K562 (cell line): ENCODE results near the gene LSM4. TPM values are rescaled to one million over a fixed set of nuclear protein-coding genes. Genes with fewer than 3 reads are reported as not detected.
A peak's percentile ranks its signal among the peaks of the same experiment; 100 is the strongest.

Experiments
- ATF1 ChIP-seq, 2 experiments: fragments of 450-650 bp in 1 of 2; IDR thresholded peaks; 2 replicates each; pipeline ENCODE4 v1.6.1; 2016; ENCODE audit warnings: missing compliant biosample characterization in 1 of 2, missing genetic modification characterization in 1 of 2
- CBX5 ChIP-seq: IDR thresholded peaks from 2 replicates; pipeline ENCODE4 v1.6.1; 2014; ENCODE audit warnings: low read depth, borderline replicate concordance
- CC2D1A ChIP-seq: fragments of 450-650 bp; IDR thresholded peaks from 2 replicates; pipeline ENCODE4 v1.6.1; 2017; ENCODE audit warnings: mild to moderate bottlenecking
- EHMT2 ChIP-seq: fragments of 450-650 bp; IDR thresholded peaks from 2 replicates; pipeline ENCODE4 v1.6.1; 2018; ENCODE audit warnings: antibody characterized with exemption
- FOXJ2 ChIP-seq: fragments of 200-800 bp; sonication (Bioruptor generic); IDR thresholded peaks from 2 replicates; pipeline ENCODE4 v1.6.1; 2016; ENCODE audit warnings: missing genetic modification characterization, missing compliant biosample characterization
- GTF2A2 ChIP-seq: IDR thresholded peaks from 2 replicates; pipeline ENCODE4 v1.6.1; 2016; ENCODE audit warnings: mild to moderate bottlenecking, missing genetic modification characterization, missing compliant biosample characterization
- HDAC1 ChIP-seq, 2 experiments: fragments of 450-650 bp; IDR thresholded peaks; 2 replicates each; pipeline ENCODE4 v1.6.1; 2016 to 2017; ENCODE audit warnings: inconsistent platforms in 1 of 2, mild to moderate bottlenecking in 1 of 2, moderate library complexity in 1 of 2
- HIVEP1 ChIP-seq: fragments of 250-450 bp; sonication (Bioruptor Pico); IDR thresholded peaks from 2 replicates; pipeline ENCODE4 v1.4.0; 2020; ENCODE audit warnings: mild to moderate bottlenecking
- NFYB ChIP-seq: IDR thresholded peaks from 2 replicates; pipeline ENCODE4 v1.6.1; 2011; ENCODE audit warnings: mild to moderate bottlenecking, moderate library complexity; ENCODE audit not compliant: insufficient read length; ENCODE audit errors: extremely low read depth
- POLR3A ChIP-seq: IDR thresholded peaks from 2 replicates; pipeline ENCODE4 v1.6.1; 2011; ENCODE audit warnings: borderline replicate concordance, mild to moderate bottlenecking, moderate library complexity; ENCODE audit not compliant: insufficient read length, insufficient read depth; ENCODE audit errors: extremely low read depth
- RFX1 ChIP-seq: fragments of 450-650 bp; IDR thresholded peaks from 2 replicates; pipeline ENCODE4 v1.6.1; 2016; ENCODE audit warnings: mild to moderate bottlenecking, moderate library complexity
- TARDBP ChIP-seq: fragments of 450-650 bp; IDR thresholded peaks from 2 replicates; pipeline ENCODE4 v1.6.1; 2016
- TFAP4 ChIP-seq: sonication (generic); formaldehyde crosslinking; IDR thresholded peaks from 2 replicates; pipeline ENCODE4 v1.8.0; 2022; ENCODE audit warnings: missing genetic modification reagents, mild to moderate bottlenecking, moderate library complexity, borderline replicate concordance
- TOE1 ChIP-seq, 2 experiments: fragments of 450-650 bp in 1 of 2; sonication (generic) in 1 of 2; formaldehyde crosslinking in 1 of 2; IDR thresholded peaks; 2 replicates each; pipeline versions ENCODE4 v1.7.1 to v1.8.0; 2016 to 2022; ENCODE audit warnings: borderline replicate concordance in 2 of 2, mild to moderate bottlenecking in 2 of 2, antibody characterized with exemption in 1 of 2, inconsistent platforms in 1 of 2, low read depth in 1 of 2, missing genetic modification reagents in 1 of 2, moderate library complexity in 1 of 2
- UBTF ChIP-seq, 2 experiments: IDR thresholded peaks; 2 replicates each; pipeline ENCODE4 v1.6.1; 2012; ENCODE audit warnings: improper control_type of control experiment in 2 of 2, low read depth in 2 of 2, low read length in 2 of 2, borderline replicate concordance in 1 of 2
- ZNF175 ChIP-seq: fragments of 200-800 bp; sonication (Bioruptor generic); IDR thresholded peaks from 2 replicates; pipeline ENCODE4 v1.6.1; 2016; ENCODE audit warnings: low read depth, mild to moderate bottlenecking, missing genetic modification characterization, missing compliant biosample characterization
- ZNF263 ChIP-seq: sonication (generic); formaldehyde crosslinking; IDR thresholded peaks from 2 replicates; pipeline ENCODE4 v1.8.0; 2022; ENCODE audit warnings: mild to moderate bottlenecking, missing genetic modification reagents, borderline replicate concordance
- ZNF431 ChIP-seq: sonication (generic); formaldehyde crosslinking; IDR thresholded peaks from 2 replicates; pipeline ENCODE4 v1.8.0; 2022; ENCODE audit warnings: mild to moderate bottlenecking, missing genetic modification reagents
- polyA plus RNA-seq, 8 experiments: library from polyadenylated mRNA; depleted of rRNA in 4 of 8; stranded (reverse) in 5 of 8; unstranded in 3 of 8; fragments of >200 nt; fragmentation: Nextera tagmentation in 2 of 8; fragmentation: Illumina TruSeq in 1 of 8; extraction: Ambion mirVana in 2 of 8; extraction: Trizol in 1 of 8; gene quantifications; 2 replicates each; pipeline versions ENCODE4 v1.2.1 to v1.2.3, GENCODE V29; 2011 to 2014; ENCODE audit warnings: inconsistent platforms in 1 of 8, missing spikeins in 1 of 8
- total RNA-seq, 7 experiments: library from RNA; depleted of rRNA in 6 of 7; stranded (reverse); fragments of >200 nt in 6 of 7; fragmentation: Illumina TruSeq in 2 of 7; extraction: Trizol in 2 of 7; gene quantifications; 2 replicates each; pipeline versions ENCODE4 v1.2.1 to v1.2.3, GENCODE V29; 2011 to 2021; ENCODE audit warnings: low replicate concordance in 1 of 7
- TF ChIP-seq, protein P1 (sequence below), 2 experiments: fragments of 250-450 bp in 1 of 2; fragments of 450-650 bp in 1 of 2; sonication (Bioruptor Pico) in 1 of 2; IDR thresholded peaks; 2 replicates each; pipeline versions ENCODE4 v1.6.1 to v1.8.0; 2016 to 2021; ENCODE audit warnings: mild to moderate bottlenecking in 2 of 2, moderate library complexity in 2 of 2, missing compliant biosample characterization in 1 of 2, missing genetic modification characterization in 1 of 2
- TF ChIP-seq, protein P2 (sequence below), 2 experiments: IDR thresholded peaks; 2 replicates each; pipeline ENCODE4 v1.6.1; 2011; ENCODE audit warnings: borderline replicate concordance in 1 of 2, control low read depth in 1 of 2, low read depth in 1 of 2, low read length in 1 of 2, mild to moderate bottlenecking in 1 of 2, mixed read lengths in 1 of 2, moderate library complexity in 1 of 2; ENCODE audit not compliant: insufficient read depth in 1 of 2, insufficient read length in 1 of 2, poor library complexity in 1 of 2, severe bottlenecking in 1 of 2; ENCODE audit errors: extremely low read depth in 1 of 2

The LSM4 gene
- total and polyA plus RNA-seq, 9 of the 15 experiments (the other 6 are each of a cell fraction or from before 2014, with no cell fraction given): 11.9 to 763 (median 202) TPM

DNA sequence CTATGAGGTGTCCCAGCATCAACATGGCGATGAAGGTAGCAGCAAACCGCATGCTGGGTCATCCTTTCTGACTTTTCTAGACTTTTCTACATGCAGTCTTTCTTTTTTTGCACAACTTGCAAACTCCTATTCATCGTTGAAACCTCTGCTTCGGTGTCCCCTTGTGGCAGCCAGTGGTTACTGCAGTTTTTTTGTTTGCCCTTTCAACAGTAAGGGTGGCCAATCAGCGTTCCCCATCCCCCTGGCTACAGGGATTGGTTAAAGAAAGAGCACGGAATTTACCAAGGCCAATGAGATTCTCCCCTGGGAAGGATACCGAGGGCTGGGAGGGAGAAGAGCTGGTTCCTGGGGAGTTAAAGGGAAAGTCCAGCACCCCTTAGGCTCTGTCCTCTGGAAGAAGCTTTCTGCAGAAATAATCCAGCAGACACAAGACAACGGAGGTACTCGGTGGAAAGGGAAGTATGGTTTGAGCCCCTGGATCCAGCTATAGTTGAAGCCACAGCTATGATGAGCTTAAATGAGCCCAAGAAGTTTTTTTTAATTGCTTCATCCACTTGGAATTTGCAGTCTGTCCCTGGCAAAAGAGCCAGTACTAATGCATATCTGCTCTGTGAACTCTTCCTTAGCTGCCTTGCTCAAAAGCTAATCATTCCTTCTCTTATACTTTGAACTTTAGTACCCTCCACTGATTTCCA, 5.6 kb upstream of the LSM4 start (continued):
- no peak for TF ChIP-seq POLR3A
- TF ChIP-seq CBX5: no peak
- TF ChIP-seq HDAC1 (IDR thresholded peaks at IDR 0.05): 0 out of 4 replicates have a peak, but pooled peaks of 1 of the 2 experiments have one; percentile 10
- no peak for TF ChIP-seq UBTF (IDR thresholded peaks at IDR 0.05; ENCODE audit: borderline replicate concordance in 1 of 2, low read depth in 2 of 2, low read length in 2 of 2)
- peak; percentile 32; the same call in 1 of the 2 replicates for TF ChIP-seq EHMT2
- TF ChIP-seq NFYB: peak; percentile 86
- TF ChIP-seq CC2D1A: peak; percentile 56
- no peak for TF ChIP-seq ATF1 (CRISPR knock-in tag; IDR thresholded peaks at IDR 0.05)
- TF ChIP-seq ATF1 (tag; IDR thresholded peaks at IDR 0.05): peak; percentile 55; the same call in 1 of the 2 replicates
- TF ChIP-seq, protein P1, sequence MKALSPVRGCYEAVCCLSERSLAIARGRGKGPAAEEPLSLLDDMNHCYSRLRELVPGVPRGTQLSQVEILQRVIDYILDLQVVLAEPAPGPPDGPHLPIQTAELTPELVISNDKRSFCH (CRISPR knock-in tag; IDR thresholded peaks at IDR 0.05): no peak
- TF ChIP-seq, protein P1 (tag; IDR thresholded peaks at IDR 0.05): no peak
- no peak for TF ChIP-seq ZNF175
- peak; percentile 52; the same call in 1 of the 2 replicates for TF ChIP-seq ZNF263
- no peak for TF ChIP-seq GTF2A2 (tag)
- TF ChIP-seq TARDBP: 0 out of 2 replicates have a peak, but pooled peaks have one; percentile 31
- peak; percentile 91 for TF ChIP-seq TOE1 (IDR thresholded peaks at IDR 0.05; ENCODE audit: borderline replicate concordance)
- TF ChIP-seq TOE1 (CRISPR knock-in tag; IDR thresholded peaks at IDR 0.05; ENCODE audit: borderline replicate concordance, low read depth): no peak
- no peak; the same call in 1 of the 2 replicates for TF ChIP-seq RFX1
- TF ChIP-seq HIVEP1 (CRISPR knock-in tag): no peak
- TF ChIP-seq ZNF431 (CRISPR knock-in tag): peak; percentile 54; the same call in 1 of the 2 replicates
- TF ChIP-seq FOXJ2 (tag): no peak
- no peak for TF ChIP-seq TFAP4
- TF ChIP-seq, protein P2, sequence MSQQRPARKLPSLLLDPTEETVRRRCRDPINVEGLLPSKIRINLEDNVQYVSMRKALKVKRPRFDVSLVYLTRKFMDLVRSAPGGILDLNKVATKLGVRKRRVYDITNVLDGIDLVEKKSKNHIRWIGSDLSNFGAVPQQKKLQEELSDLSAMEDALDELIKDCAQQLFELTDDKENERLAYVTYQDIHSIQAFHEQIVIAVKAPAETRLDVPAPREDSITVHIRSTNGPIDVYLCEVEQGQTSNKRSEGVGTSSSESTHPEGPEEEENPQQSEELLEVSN (IDR thresholded peaks at IDR 0.05; ENCODE audit: borderline replicate concordance in 1 of 2, extremely low read depth in 1 of 2, insufficient read depth in 1 of 2, insufficient read length in 1 of 2, low read depth in 1 of 2, low read length in 1 of 2, poor library complexity in 1 of 2, severe bottlenecking in 1 of 2): peak in 1 of 2 experiments; percentile 56
